Stimulated activated CD8-positive, alpha-beta memory T cell treated with anti-CD3 and anti-CD28 coated beads, Interleukin-7, amount 100 ng/mL, for 4 hours (primary cell): ENCODE data around the gene SERPINB1.
"Not testable (repeated sequence)": the region's sequence is repeated elsewhere in the genome, so short reads cannot be mapped to it uniquely, and the experiment has no call there.

Source experiments
- DNase-seq, 2 donors: peaks; one replicate each; pipeline ENCODE4 v3.0.0-alpha.2; 2020; ENCODE audit warnings: low read depth in 2 of 2

SERPINB1 gene

GRCh38 chr6:2841264-2842138 is at the start of gene SERPINB1:
Gene SERPINB1 (minus strand): TSS chr6:2841863. CDS start chr6:2840586, 1,277 bp downstream.
- DNase-seq = peak; percentile 68 to 81

DNA sequence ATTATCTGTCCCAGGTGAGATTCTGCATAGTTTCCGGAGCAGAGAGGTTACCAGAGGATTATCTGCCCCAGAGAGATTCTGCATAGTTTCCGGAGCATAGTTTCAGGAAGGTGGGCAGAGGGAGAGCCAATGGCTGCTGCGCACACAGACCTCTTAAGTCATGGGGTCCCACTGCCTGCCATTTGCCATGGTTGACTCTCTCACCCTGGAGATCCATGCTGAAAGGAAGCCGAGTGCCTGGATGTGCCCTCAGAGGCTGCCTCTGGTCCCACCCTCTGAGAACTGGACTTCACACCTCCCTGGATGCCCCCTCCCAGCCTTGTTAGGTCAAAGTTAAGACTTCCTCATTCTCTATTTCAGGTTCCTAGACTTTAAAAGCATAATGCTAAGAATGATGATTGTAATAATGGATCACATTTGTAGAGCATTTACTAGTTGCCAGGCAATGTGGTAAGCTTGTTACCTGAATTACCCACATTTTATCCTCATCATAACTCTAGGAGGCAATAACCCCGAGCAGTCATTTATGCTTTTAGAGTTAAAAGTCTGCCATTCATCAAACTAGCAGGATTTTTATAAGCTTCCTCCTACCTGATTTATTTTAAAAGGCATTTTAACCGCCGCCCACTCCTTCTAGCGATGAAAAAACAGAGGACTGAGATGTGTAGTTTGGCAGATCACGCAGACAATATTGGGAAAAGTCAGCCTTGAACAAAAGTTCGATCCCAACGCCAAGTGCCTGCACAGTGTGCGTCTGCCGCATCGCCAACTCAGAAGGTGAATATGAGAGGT is 49.5 kb upstream of the SERPINB1 start:
- DNase-seq = no peak

DNA sequence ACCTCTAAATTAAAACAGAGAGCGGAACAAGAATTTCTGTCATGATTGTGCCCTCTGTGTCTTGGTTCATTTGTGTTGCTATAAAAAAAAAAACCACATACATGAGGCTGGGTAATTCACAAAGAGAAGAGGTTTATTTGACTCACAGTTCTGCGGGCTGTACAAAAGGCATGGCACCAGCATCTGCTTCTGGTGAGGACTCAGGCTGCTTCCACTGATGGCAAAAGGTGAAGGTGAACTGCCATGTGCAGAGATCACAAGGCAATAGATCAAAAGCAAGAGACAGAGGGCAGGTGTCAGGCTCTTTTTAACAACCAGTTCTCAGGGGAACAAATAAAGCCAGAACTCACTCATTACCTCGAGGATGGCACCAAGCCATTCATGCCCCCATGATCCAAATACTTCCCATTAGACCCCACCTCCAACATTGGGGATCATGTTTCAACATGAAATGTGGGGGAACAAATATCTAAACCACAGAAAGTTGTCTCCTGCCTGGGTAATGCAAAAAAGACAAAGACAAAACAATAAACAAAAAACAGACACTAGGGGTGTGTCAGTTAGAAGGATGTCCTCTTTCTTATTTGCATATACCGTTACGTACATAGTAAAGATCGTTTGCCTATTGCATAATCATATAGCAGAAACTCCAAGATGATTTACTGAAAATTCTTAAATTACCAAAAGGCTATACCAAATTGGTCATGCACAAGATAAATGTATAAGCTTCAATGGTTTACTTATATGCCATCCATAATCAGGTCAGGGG is 44.5 kb upstream of the SERPINB1 start:
- no peak for DNase-seq

DNA sequence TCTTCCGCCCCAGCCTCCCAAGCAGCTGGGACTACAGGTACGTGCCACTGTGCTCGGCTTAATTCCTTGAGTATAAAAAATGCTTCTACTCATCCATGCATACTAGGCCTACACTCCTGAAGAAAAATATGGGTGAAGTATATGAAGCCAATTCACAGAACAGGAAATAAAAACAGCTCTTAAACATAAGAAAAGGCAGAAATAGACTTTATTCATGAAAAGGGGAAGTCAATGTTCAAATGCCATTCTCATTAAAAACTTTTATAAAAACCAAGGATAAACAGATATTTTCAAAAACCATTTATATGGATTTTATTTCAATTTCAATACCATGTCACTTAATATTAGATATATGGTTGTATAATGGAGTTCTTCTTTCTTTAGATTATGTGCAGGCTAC is 43.1 kb upstream of the SERPINB1 start:
- no peak for DNase-seq

GRCh38 chr6:2883673-2884072 is 42.0 kb upstream of the SERPINB1 start:
- no peak for DNase-seq

DNA sequence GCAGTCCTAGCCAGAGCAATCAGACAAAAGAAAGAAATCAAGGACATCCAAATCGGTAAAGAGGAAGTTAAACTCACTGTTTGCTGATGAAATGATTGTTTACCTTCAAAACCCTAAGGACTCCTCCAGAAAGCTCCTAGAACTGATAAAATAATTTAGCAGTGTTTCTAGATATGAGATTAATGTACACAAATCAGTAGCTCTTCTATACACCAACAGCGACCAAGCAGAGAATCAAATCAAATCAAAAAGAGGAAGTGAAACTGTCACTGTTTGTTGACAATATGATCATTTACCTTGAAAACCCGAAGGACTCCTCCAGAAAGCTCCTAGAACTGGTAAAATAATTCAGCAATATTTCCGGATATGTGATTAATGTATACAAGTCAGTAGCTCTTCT is 39.8 kb upstream of the SERPINB1 start:
- no peak for DNase-seq

GRCh38 chr6:2880156-2880555 is 38.5 kb upstream of the SERPINB1 start:
- DNase-seq = not testable (repeated sequence)

- no peak for DNase-seq
These were observed 36.3 kb upstream of the SERPINB1 start for GRCh38 chr6:2877960-2878359.

GRCh38 chr6:2877057-2877882 is 35.6 kb upstream of the SERPINB1 start:
- DNase-seq = no peak

GRCh38 chr6:2876210-2877056 is 34.8 kb upstream of the SERPINB1 start:
- DNase-seq = no peak

- peak in 1 of 2 donors; percentile 57 for DNase-seq
These were observed 33.9 kb upstream of the SERPINB1 start for GRCh38 chr6:2875359-2876191.

DNA sequence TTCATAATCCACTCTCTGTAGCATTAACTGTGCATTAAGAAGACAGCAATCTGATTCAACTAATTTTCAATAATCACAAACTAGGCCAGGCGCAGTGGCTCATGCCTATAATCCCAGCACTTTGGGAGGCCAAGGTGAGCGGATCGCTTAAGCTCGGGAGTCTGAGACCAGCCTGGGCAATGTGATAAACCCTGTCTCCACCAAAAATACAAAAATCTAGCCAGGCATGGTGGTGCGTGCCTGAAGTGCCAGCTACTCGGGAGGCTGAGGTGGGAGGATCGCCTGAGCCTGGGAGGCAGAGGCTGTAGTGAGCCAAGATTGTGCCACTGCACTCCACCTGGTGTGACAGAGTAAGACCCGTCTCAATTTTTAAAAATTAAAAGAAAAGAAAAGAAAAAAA is 32.0 kb upstream of the SERPINB1 start:
- DNase-seq = no peak

DNA sequence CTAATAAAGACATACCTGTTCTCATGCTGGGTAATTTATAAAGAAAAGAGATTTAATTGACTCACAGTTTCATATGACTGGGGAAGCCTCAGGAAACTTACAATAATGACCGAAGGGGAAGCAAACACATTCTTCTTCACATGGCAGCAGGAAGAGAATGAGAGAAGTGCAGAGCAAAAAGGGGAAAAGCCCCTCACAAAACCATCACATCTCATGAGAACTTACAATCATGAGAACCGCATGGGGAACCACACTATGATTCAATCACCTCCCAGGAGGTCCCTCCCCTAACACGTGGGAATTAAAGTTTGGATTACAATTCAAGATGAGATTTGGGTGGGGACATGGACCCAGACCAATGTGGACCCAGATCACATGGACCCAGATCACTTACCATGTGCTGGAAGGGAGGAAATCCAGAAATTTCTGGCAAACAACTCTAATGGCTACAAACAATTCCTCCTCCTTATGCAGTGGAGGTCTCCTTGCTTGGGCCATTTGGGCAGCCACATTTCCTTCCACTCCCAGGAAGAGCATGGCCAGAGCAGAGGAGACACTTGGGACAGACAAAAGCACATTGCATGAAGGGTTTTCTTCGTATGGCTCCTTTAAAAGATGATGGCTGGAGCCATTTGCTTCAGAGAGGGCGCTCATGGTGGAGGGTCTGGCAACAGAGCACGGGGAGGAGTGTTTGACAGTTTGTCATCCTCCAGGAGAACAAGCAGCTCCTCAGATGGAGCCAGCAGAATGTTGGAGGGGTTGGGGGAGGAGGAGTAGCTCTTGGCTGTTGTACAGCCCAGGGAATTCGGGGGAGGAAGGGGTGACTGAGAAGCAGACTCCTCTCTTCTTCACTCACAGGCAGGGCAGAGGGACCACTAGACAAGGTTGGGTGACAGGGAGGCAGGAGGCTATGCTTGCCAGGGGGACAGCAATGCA is 31.0 kb upstream of the SERPINB1 start:
- no peak for DNase-seq

GRCh38 chr6:2871953-2872352 is 30.3 kb upstream of the SERPINB1 start:
- DNase-seq = no peak

DNA sequence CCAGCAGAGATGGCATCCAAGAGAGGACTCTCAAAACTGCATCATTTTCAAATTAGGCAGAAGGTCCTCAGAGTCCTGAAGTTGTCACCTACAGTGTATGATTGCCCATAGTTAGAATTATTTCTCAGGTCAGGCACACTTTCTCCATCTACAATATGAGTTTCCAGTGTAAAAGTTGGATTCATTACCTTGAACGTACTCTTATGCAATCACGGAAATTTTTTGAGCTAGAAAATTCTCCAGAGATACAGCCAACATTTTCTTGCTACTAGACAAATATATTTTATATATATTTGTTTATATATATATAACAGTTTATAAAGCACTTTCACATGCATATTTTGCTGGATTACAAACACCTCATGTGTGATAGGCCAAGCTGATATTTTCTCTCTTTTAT is 29.4 kb upstream of the SERPINB1 start:
- no peak for DNase-seq

GRCh38 chr6:2870046-2870636 is 28.5 kb upstream of the SERPINB1 start:
- DNase-seq = no peak

DNA sequence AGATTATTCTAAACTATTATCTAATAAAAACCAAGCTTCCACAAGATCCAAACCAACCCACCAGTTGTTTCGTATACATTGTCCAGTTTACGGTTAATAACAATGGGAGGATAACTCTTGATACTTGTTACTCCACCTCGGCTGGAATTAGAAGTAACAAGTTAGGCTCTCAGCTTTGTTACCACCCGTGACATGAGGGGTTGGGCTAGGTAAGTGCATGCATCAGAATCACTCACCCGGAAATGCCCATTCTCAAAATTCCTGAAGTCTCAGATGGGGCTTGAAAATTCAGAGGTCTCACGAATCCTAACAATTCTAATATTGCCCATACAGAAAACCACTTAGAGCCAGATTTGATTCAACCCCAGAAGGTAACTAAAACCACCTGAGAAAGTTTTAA is 27.0 kb upstream of the SERPINB1 start:
- no peak for DNase-seq
